ENCODE results near the gene RHOXF1.
"Not testable (repeated sequence)": the region's sequence is repeated elsewhere in the genome, so short reads cannot be mapped to it uniquely, and the experiment has no call there.

The RHOXF1 gene

DNA sequence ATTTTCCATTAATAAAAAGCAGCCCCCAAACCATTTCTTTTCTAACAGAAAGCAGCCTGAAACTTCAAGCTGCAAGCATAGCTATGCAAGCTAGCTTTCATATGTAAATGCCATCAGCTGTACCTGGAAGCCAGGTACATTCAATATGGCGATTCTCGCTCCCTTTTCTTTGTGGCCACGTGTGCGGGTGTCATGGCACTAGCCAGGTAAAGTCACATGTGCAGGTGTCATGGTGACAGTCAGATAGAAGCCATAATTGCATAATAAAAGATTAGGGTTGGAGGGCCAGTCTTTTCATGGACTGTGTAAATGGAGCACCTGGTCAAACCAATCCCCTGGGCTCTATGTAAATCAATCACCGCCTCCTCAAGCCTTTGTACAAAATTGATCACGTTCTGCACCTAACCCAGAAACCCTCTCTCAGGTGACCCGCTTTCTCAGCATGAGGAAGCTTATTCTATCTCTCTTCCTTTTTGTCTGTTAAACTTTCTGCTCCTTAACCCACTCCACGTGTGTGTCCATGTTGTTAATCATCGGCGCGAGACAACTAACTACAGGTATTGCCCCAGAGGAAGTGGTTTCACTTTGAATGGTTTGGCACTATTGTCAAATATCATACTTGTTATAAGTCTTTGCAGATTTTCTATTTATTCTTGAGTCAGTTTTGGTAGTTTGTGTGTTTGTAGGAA, 24.7 kb upstream of the RHOXF1 start:
- no peak overlapping the region for H3K4me3 ChIP-seq (ENCODE audit: low read length)
- no peak for DNase-seq (ENCODE audit: low read depth)
- no peak for TF ChIP-seq CTCF (IDR thresholded peaks at IDR 0.05; ENCODE audit: insufficient read depth, low read depth, low read length, missing control alignments)

DNA sequence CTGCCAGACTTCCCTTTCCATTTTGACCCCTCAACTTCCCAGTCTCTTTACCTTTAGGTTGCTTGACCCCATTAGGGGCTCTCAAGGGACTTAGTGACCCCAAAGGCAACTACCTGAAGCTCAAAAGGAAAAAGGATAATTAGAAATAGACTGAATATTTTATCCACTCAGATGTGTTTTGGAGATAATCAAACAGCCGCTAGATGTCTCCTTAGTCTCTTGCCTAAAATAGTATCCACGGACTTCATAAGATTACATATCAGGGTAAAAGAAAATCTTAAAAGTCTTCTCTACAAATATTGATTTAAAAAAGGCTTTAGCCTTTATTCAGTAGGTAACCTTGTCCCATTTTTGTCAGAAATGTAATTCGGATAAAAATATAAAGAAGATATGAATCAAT, 21.7 kb upstream of the RHOXF1 start:
- no peak overlapping the region for H3K4me3 ChIP-seq (ENCODE audit: low read length)
- TF ChIP-seq CTCF (IDR thresholded peaks at IDR 0.05; ENCODE audit: insufficient read depth, low read depth, low read length, missing control alignments) = no peak
- DNase-seq (ENCODE audit: low read depth) = no peak

DNA sequence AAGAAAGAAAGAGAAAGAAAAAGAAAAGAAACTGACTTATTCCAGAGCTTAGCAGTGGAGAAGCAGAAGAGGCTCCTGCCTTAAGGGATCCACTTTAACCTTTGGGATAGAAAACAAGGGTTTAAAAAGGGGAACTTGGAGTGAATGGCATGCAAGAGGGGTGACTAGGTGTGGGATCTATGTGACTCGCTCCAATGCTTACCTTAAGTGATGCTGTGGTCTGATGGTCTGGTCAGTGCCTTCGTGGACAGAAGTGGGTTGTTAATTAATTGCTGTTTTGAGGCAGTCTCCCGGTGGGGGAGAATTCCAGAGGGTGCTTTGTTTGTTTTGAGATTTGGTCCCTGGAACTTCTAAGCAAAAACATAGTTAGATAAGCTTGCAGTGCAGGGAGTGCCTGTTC, 21.1 kb upstream of the RHOXF1 start:
- no peak overlapping the region for H3K4me3 ChIP-seq (ENCODE audit: low read length)
- no peak for TF ChIP-seq CTCF (IDR thresholded peaks at IDR 0.05; ENCODE audit: insufficient read depth, low read depth, low read length, missing control alignments)
- no peak for DNase-seq (ENCODE audit: low read depth)

- DNase-seq (ENCODE audit: low read depth) = no peak
- no peak overlapping the region for H3K4me3 ChIP-seq (ENCODE audit: low read length)
- TF ChIP-seq CTCF (IDR thresholded peaks at IDR 0.05; ENCODE audit: insufficient read depth, low read depth, low read length, missing control alignments) = no peak
Observed at GRCh38 chrX:120136128-120136527, 20.4 kb upstream of the RHOXF1 start.

- DNase-seq (ENCODE audit: low read depth); H3K4me3 ChIP-seq (ENCODE audit: low read length): not testable (repeated sequence)
Observed at GRCh38 chrX:120128306-120128846, 12.7 kb upstream of the RHOXF1 start.

DNA sequence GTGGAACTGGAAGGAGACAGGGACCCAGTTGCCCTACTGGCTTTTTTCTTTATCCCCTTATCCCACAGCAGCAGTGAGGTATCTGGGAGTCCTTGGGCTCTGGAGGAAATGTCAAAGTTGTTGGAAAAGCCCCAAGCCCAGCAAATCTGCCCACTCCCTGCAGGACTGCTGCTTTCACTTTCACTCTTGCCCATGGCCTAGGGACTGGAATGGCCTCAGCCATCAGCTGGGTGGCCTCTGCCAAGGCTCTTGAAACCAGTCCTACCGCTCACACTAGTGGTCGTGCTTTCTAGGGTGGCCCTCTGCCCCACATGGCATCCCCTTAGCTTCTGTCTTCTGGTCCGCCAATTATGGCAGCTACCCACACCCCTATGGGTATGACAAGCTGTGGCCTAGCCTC, 9.7 kb upstream of the RHOXF1 start:
- no peak for TF ChIP-seq CTCF (IDR thresholded peaks at IDR 0.05; ENCODE audit: insufficient read depth, low read depth, low read length, missing control alignments)
- DNase-seq (ENCODE audit: low read depth) = no peak
- H3K4me3 ChIP-seq (ENCODE audit: low read length) = no peak overlapping the region

DNA sequence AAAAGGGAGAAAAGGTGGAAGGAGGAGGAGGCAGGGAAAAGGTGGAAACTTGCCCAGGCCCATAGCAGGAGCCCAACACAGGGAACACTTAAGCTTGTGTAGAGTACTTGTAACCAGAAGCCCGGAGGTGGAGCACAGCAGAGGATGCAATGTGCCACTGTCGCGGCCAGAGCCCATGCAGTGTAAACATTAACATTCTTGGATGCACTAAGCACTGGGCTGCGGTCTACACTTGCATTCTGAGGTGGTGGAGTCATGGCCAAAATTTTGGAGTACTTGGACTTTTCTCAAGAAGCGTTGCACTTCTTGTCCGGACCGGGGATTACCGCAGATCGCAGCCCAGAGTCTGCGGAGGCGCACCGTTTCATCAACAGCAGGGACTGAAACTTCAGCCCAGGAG, 4.5 kb upstream of the RHOXF1 start:
- DNase-seq (ENCODE audit: low read depth) = no peak
- no peak overlapping the region for H3K4me3 ChIP-seq (ENCODE audit: low read length)
- TF ChIP-seq CTCF (IDR thresholded peaks at IDR 0.05; ENCODE audit: insufficient read depth, low read depth, low read length, missing control alignments) = no peak
